ENCODE results near the gene GOLGA6L2. TPM values are rescaled to one million over a fixed set of nuclear protein-coding genes. Genes with fewer than 3 reads are reported as not detected.

Gene GOLGA6L2
- total and polyA plus RNA-seq, 12 donors, result 0.16 to 0.24 TPM; not detected in 10

DNA sequence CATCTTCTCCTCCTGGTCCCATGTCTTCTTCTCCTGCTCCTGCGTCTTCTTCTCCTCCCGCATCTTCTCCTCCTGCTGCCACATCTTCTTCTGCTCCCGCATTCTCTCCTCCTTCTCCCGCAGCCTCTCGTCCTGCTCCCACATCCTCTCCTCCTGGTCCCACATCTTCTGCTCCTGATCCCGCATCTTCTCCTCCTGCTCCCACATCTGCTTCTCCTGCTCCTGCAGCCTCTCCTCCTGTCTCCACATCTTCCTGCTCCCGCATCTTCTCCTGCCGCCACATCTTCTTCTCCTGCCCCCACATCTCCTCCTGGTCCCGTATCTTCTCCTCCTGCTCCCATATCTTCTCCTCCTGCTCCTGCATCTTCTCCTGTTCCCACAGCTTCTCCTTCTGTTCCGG lies 6.4 kb downstream of the GOLGA6L2 start:
- DNase-seq, result no peak
- no peaks in the 10 kb centered on the region for H3K4me1 ChIP-seq (replicated peaks in 1 of 2)
- H3K36me3 ChIP-seq (replicated peaks in 1 of 2), result no peaks in the 10 kb centered on the region
- no peak overlapping the region for H3K27ac ChIP-seq
- no peak for TF ChIP-seq CTCF (IDR thresholded peaks at IDR 0.05)
- no peak for TF ChIP-seq POLR2A (IDR thresholded peaks at IDR 0.05)
- 86 to 94% (median 87%) methylated on average over 10 of the region's 10 CpGs for WGBS, 4 donors
- H3K4me3 ChIP-seq, result no peak overlapping the region
- H3K9me3 ChIP-seq (replicated peaks in 1 of 3), result no peaks in the 10 kb centered on the region
- no peaks in the 10 kb centered on the region for H3K27me3 ChIP-seq
- intact Hi-C loops (cut with DNase I), result no loop called here

GRCh38 chr15:23439513-23439912 lies 7.5 kb downstream of the GOLGA6L2 start:
- Histone ChIP-seq H3K4me3 (no peak overlapping the region), H3K27ac (no peak overlapping the region), H3K27me3 (no peaks in the 10 kb centered on the region), H3K4me1 (replicated peaks in 1 of 2) (no peaks in the 10 kb centered on the region), H3K9me3 (replicated peaks in 1 of 3) (no peaks in the 10 kb centered on the region), H3K36me3 (replicated peaks in 1 of 2) (no peaks in the 10 kb centered on the region)
- intact Hi-C loops (cut with DNase I), result no loop called here
- 83 to 93% (median 87%) methylated on average over 7 of the region's 7 CpGs for WGBS, 4 donors
- no peak for DNase-seq
- TF ChIP-seq POLR2A (IDR thresholded peaks at IDR 0.05), result no peak
- no peak for TF ChIP-seq CTCF (IDR thresholded peaks at IDR 0.05)

DNA sequence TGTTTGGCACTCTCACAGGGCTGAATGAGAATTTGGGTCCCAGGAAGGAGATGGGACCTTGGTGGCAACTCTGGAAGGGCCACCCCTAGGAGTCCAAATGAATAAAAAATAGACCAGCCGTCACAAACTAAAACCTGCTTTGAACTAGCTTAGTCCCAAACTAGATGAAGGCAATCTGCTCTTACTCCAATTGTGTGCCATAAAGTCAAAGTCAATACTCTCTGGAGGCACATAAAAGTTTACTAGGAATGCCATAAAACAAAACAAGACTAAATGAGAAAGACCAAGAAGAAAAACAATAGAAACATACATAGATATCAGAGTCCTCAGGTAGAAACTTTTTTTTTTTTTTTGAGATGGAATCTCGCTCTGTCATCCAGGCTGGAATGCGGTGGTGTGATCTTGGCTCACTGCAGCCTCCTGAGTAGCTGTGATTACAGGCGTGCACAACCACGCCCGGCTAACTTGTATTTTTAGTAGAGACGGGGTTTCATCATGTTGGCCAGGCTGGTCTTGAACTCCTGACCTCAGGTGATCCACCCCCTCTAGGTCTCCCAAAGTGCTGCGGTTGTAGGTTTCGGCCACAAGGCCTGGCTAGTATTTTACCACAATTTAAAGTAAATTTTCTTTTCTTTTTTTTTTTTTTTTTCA lies 8.1 kb downstream of the GOLGA6L2 start:
- intact Hi-C loops (cut with DNase I), result no loop called here

DNA sequence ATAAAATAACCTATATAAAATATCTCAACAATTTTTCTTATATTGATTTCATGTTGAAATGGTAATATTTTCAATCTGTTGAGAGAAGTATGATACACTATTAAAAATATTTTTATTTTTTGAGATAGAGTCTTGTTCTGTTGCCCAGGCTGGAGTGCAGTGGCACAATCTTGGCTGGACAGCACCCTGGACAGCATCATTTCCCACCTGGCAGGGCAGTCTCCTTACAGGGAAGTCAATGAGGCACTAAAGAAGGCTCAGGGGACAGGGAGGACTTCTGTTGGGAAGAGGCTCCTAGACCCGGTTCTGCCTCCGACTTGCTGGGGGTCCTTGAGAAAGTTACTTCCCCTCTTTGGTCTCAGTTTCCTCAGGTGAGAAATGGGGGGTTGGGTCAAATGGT lies 9.4 kb downstream of the GOLGA6L2 start:
- Histone ChIP-seq H3K4me1 (replicated peaks in 1 of 2) (no peaks in the 10 kb centered on the region), H3K9me3 (replicated peaks in 1 of 3) (no peaks in the 10 kb centered on the region), H3K4me3 (no peak overlapping the region), H3K27me3 (no peaks in the 10 kb centered on the region), H3K36me3 (replicated peaks in 1 of 2) (no peaks in the 10 kb centered on the region), H3K27ac (no peak overlapping the region)
- no peak for DNase-seq
- WGBS, 4 donors, result 76 to 87% (median 81%) methylated on average over 2 of the region's 2 CpGs; no CpG with 5 or more reads in 1 of the 4 donors
- TF ChIP-seq POLR2A (IDR thresholded peaks at IDR 0.05) (no peak), CTCF (IDR thresholded peaks at IDR 0.05) (no peak)
- intact Hi-C loops (cut with DNase I), result no loop called here

More for the DNA sequence above, 8.1 kb downstream of the GOLGA6L2 start:
- Histone ChIP-seq H3K9me3 (replicated peaks in 1 of 3) (no peaks in the 10 kb centered on the region), H3K36me3 (replicated peaks in 1 of 2) (no peaks in the 10 kb centered on the region), H3K4me3 (no peak overlapping the region), H3K27me3 (no peaks in the 10 kb centered on the region), H3K4me1 (replicated peaks in 1 of 2) (no peaks in the 10 kb centered on the region), H3K27ac (no peak overlapping the region)
- no peak for TF ChIP-seq CTCF (IDR thresholded peaks at IDR 0.05)
- no peak for TF ChIP-seq POLR2A (IDR thresholded peaks at IDR 0.05)
- WGBS, 4 donors, result 78 to 84% (median 81%) methylated on average over 9 of the region's 9 CpGs
- DNase-seq, result no peak
